ENCODE results near the gene NME7. TPM values are rescaled to one million over a fixed set of nuclear protein-coding genes. Genes with fewer than 3 reads are reported as not detected.

Gene NME7
- total RNA-seq, 2 experiments from 2014 or later = 21.8 to 29.1 TPM

DNA sequence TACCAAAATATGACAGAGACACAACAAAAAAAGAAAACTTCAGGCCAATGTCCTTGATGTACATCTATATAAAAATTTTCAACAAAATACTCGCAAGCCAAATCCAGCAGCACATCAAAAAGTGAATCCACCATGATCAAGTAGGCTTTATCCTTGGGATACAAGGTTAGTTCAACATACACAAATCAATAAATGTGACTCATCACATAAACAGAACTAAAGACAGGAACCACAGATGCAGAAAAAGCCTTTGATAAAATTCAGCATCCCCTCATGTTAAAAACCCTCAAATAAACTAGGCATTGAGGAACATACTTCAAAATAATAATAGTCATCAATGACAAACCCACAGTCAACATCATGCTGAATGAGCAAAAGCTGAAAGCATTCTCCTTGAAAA lies 101.5 kb downstream of the NME7 start:
- Mint-ChIP-seq H3K4me3 (no peak overlapping the region), H3K4me1 (peaks cover under 1% of the 10 kb centered on the region), H3K36me3 (peaks cover 17% of the 10 kb centered on the region), H3K9me3 (ENCODE audit: low read depth) (peaks cover 7% of the 10 kb centered on the region), H3K27ac (no peak overlapping the region), H3K27me3 (no peaks in the 10 kb centered on the region)
- ATAC-seq = no peak
- CTCF ChIA-PET = no interaction called here
- DNase-seq = no peak

- Mint-ChIP-seq H3K9me3 (ENCODE audit: low read depth) (peaks cover 7% of the 10 kb centered on the region), H3K27me3 (no peaks in the 10 kb centered on the region), H3K36me3 (peaks cover 24% of the 10 kb centered on the region), H3K4me3 (no peak overlapping the region), H3K4me1 (no peaks in the 10 kb centered on the region), H3K27ac (no peak overlapping the region)
- DNase-seq (no peak), ATAC-seq (no peak)
- CTCF ChIA-PET = no interaction called here
These were observed 104.5 kb downstream of the NME7 start for GRCh38 chr1:169263059-169263458.

DNA sequence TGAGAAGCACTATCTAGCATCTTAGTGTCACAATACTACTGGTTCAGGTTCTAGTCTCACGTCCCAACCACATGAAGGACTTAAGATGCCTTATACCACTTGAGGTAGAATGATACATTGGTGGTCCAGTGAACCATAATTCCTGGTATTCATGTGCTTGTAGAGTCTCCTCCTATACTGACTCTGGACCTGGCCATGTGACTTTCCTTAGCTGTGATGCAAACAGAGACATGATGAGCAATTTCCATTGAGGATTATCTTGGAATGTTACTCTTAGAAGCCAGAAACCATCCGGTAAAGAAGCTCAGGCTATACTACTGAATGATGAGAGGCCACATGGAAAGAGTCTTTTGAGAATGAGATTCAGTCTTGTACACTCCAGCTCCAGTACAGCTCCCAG lies 105.7 kb downstream of the NME7 start:
- no peak for DNase-seq
- CTCF ChIA-PET = no interaction called here
- no peaks in the 10 kb centered on the region for H3K4me1 Mint-ChIP-seq
- peaks cover 28% of the 10 kb centered on the region for H3K36me3 Mint-ChIP-seq
- H3K27me3 Mint-ChIP-seq = no peaks in the 10 kb centered on the region
- H3K27ac Mint-ChIP-seq = no peak overlapping the region
- H3K9me3 Mint-ChIP-seq (ENCODE audit: low read depth) = peaks cover 7% of the 10 kb centered on the region
- no peak overlapping the region for H3K4me3 Mint-ChIP-seq
- ATAC-seq = no peak

- Mint-ChIP-seq H3K9me3 (ENCODE audit: low read depth) (peaks cover 7% of the 10 kb centered on the region), H3K27me3 (no peaks in the 10 kb centered on the region), H3K4me3 (no peak overlapping the region), H3K36me3 (peaks cover 24% of the 10 kb centered on the region), H3K4me1 (no peaks in the 10 kb centered on the region), H3K27ac (no peak overlapping the region)
- no peak for DNase-seq
- no peak for ATAC-seq
- CTCF ChIA-PET = no interaction called here
These were observed 107.0 kb downstream of the NME7 start for GRCh38 chr1:169260478-169261151.

- no peak for DNase-seq
- H3K36me3 Mint-ChIP-seq = peaks cover 20% of the 10 kb centered on the region
- H3K4me3 Mint-ChIP-seq = no peak overlapping the region
- no peaks in the 10 kb centered on the region for H3K27me3 Mint-ChIP-seq
- peaks cover 3% of the 10 kb centered on the region for H3K9me3 Mint-ChIP-seq (ENCODE audit: low read depth)
- ATAC-seq = no peak
- H3K4me1 Mint-ChIP-seq = no peaks in the 10 kb centered on the region
- no peak overlapping the region for H3K27ac Mint-ChIP-seq
- CTCF ChIA-PET = no interaction called here
These were observed 107.8 kb downstream of the NME7 start for GRCh38 chr1:169259816-169260215.

DNA sequence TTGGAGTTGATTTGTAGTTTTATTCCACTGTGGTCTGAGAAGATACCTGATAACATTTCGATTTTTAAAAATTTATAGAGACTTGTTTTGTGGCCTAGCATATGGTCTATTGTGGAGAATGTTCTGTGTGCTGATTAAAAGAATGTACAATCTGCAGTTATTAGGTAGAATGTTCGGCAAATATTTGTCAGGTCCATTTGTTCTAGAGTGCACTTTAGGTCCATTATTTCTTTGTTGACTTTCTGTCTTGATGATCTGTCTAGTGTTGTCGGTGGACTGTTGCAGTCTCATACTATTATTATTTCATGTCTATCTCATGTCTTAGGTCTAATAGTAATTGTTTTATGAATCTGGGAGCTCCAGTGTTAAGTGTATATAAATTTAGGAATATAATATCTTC lies 116.8 kb downstream of the NME7 start:
- Mint-ChIP-seq H3K4me3 (no peak overlapping the region), H3K27me3 (no peaks in the 10 kb centered on the region), H3K9me3 (ENCODE audit: low read depth) (no peaks in the 10 kb centered on the region), H3K4me1 (no peaks in the 10 kb centered on the region), H3K27ac (no peak overlapping the region), H3K36me3 (no peaks in the 10 kb centered on the region)
- CTCF ChIA-PET = no interaction called here
- DNase-seq (no peak), ATAC-seq (no peak)

- Mint-ChIP-seq H3K4me1 (no peaks in the 10 kb centered on the region), H3K36me3 (no peaks in the 10 kb centered on the region), H3K27me3 (no peaks in the 10 kb centered on the region), H3K4me3 (no peak overlapping the region), H3K9me3 (ENCODE audit: low read depth) (no peaks in the 10 kb centered on the region), H3K27ac (no peak overlapping the region)
- DNase-seq (no peak), ATAC-seq (no peak)
- CTCF ChIA-PET = no interaction called here
These were observed 117.6 kb downstream of the NME7 start for GRCh38 chr1:169250022-169250421.

GRCh38 chr1:169249611-169250010 lies 118.0 kb downstream of the NME7 start:
- CTCF ChIA-PET = no interaction called here
- ATAC-seq (no peak), DNase-seq (no peak)
- H3K9me3 Mint-ChIP-seq (ENCODE audit: low read depth) = no peaks in the 10 kb centered on the region
- H3K4me3 Mint-ChIP-seq = no peak overlapping the region
- H3K27me3 Mint-ChIP-seq = no peaks in the 10 kb centered on the region
- no peaks in the 10 kb centered on the region for H3K4me1 Mint-ChIP-seq
- no peak overlapping the region for H3K27ac Mint-ChIP-seq
- no peaks in the 10 kb centered on the region for H3K36me3 Mint-ChIP-seq

DNA sequence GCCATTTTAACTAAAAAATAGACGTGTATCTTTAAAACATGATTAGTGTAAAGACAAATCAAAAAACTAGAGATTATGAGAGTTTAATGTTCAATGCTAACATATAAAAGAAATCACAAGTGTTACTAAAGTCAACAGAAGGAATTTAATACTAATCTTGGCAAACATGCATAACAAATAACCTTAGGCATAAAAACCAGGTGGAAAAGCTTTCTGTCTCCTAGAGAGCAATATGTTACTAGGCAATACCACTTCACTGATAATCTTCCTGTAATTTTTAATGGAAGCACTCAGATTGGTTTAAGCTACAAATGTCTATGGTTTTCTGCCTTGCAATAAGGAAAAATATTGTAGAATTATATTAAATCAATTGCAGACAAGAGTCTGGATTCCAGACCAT lies 121.9 kb downstream of the NME7 start:
- no peaks in the 10 kb centered on the region for H3K4me1 Mint-ChIP-seq

DNA sequence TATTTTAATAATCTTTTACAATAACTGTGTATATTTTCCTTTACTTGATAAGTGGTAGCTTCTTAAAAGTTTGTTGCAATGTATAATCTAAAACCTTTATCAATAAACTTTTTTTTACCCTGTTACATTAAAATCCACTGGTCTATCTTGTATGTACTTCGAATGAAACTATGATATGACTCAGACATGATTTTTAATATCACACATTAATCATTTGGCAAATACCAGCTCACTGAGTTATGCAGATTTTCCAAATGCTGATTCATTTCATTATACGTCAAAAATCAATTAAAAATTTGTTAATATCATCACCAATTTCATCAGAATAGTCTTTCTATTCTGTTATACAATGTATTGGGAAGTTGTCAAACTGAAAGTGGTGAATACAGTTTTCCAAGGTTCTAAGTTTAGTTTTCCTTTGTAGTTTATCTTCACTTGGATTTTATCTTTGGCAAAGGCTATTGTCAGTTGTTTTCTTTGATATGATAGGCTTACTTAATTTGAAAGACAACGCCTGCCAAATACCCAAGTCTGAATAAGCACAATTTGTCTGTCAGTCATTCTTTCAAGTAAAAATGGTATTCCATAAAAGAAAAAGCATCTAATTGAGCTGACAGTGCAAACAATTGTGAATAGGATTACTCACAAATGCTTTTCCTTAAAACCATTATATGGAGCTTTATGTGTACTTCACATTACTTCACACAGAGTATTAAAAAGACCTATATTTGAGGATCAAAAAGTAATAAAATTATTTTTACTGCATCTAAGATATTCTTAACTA lies 127.0 kb downstream of the NME7 start:
- Mint-ChIP-seq H3K4me3 (no peak overlapping the region), H3K4me1 (no peaks in the 10 kb centered on the region), H3K27me3 (no peaks in the 10 kb centered on the region), H3K36me3 (peaks cover 6% of the 10 kb centered on the region), H3K27ac (no peak overlapping the region), H3K9me3 (ENCODE audit: low read depth) (no peaks in the 10 kb centered on the region)
- DNase-seq (no peak), ATAC-seq (no peak)
- CTCF ChIA-PET = no interaction called here

More for the DNA sequence above, 121.9 kb downstream of the NME7 start:
- no peak overlapping the region for H3K27ac Mint-ChIP-seq
- H3K4me3 Mint-ChIP-seq = no peak overlapping the region
- no peaks in the 10 kb centered on the region for H3K27me3 Mint-ChIP-seq
- no peaks in the 10 kb centered on the region for H3K36me3 Mint-ChIP-seq
- CTCF ChIA-PET = no interaction called here
- ATAC-seq (no peak), DNase-seq (no peak)
- no peaks in the 10 kb centered on the region for H3K9me3 Mint-ChIP-seq (ENCODE audit: low read depth)

- no peaks in the 10 kb centered on the region for H3K4me1 Mint-ChIP-seq
- DNase-seq = no peak
- ATAC-seq = no peak
- H3K27me3 Mint-ChIP-seq = no peaks in the 10 kb centered on the region
- CTCF ChIA-PET = no interaction called here
- H3K27ac Mint-ChIP-seq = no peak overlapping the region
- H3K9me3 Mint-ChIP-seq (ENCODE audit: low read depth) = no peaks in the 10 kb centered on the region
- no peak overlapping the region for H3K4me3 Mint-ChIP-seq
- H3K36me3 Mint-ChIP-seq = peaks cover 8% of the 10 kb centered on the region
These were observed 130.7 kb downstream of the NME7 start for GRCh38 chr1:169236880-169237279.

DNA sequence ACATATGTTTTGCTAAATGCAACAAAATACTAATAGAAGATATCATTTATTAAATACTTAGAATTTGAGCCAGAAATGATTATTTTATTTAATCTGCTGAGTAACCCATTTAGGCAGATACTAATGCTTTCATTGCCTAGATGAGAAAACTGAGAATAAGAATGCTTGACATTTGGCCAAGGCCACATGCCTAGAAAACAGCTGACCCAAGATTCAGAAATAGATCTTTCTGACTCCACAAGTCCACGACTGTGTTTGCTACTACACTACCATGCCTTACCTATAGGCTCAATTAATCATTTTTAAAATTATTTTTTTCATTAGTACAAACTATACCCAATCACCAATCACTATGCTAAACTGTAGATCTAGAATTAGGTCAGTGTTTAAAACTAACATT lies 131.5 kb downstream of the NME7 start:
- Mint-ChIP-seq H3K4me3 (no peak overlapping the region), H3K27ac (no peak overlapping the region), H3K4me1 (no peaks in the 10 kb centered on the region), H3K27me3 (no peaks in the 10 kb centered on the region), H3K36me3 (peaks cover 8% of the 10 kb centered on the region), H3K9me3 (ENCODE audit: low read depth) (no peaks in the 10 kb centered on the region)
- CTCF ChIA-PET = no interaction called here
- ATAC-seq (no peak), DNase-seq (no peak)

DNA sequence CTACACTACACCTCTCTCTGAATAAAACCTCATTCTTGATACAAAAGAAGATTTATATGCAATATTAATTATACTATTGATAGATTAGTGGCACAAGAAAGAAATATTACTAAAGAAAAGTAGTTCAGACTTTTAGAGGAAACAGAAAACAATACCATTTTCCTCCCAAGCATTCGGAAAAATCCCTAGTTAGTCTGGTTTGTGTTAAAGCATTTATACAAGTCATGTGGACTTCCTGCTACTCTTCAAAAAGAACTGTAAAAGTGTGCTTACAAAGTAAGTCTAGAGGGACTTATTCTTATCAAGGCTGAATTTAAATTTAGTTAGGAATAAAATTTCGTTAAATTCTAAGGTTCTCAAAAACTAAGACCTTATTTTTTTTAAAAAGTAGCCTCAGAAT lies 132.0 kb downstream of the NME7 start:
- Mint-ChIP-seq H3K36me3 (peaks cover 10% of the 10 kb centered on the region), H3K4me1 (no peaks in the 10 kb centered on the region), H3K4me3 (no peak overlapping the region), H3K27ac (no peak overlapping the region), H3K27me3 (no peaks in the 10 kb centered on the region), H3K9me3 (ENCODE audit: low read depth) (no peaks in the 10 kb centered on the region)
- CTCF ChIA-PET = no interaction called here
- no peak for DNase-seq
- ATAC-seq = no peak

DNA sequence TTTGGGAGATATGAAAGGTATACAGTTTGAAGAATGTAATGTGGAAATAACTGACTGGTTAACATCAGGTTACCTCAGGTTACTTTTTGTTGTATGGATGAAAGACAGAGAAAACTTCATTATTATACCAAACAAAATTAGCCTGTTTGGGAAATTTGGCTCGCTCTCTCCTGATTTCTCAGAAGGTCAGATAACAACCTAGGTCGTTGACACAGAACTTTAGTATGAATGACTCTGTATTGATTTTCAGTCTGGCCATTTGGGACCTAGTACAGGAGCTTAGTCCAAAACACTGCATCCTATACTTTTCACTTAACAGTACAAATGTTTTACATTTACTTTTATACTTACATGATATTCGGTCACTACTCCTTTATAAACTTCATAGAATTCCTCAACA lies 132.8 kb downstream of the NME7 start:
- Mint-ChIP-seq H3K36me3 (peaks cover 12% of the 10 kb centered on the region), H3K27me3 (no peaks in the 10 kb centered on the region), H3K4me3 (no peak overlapping the region), H3K9me3 (ENCODE audit: low read depth) (no peaks in the 10 kb centered on the region), H3K27ac (no peak overlapping the region), H3K4me1 (no peaks in the 10 kb centered on the region)
- ATAC-seq (no peak), DNase-seq (no peak)
- CTCF ChIA-PET = no interaction called here

All from activated CD8-positive, alpha-beta memory T cell treated with anti-CD3 and anti-CD28 coated beads, Interleukin-2, amount 10 ng/mL, durations not matched to agents 7 days and 5 days (primary cell).